ENCODE results near the gene UBAP2. TPM values are rescaled to one million over a fixed set of nuclear protein-coding genes. Genes with fewer than 3 reads are reported as not detected.

UBAP2 gene
- total RNA-seq, 1 donor from 2014 or later, result 73.3 TPM

- Mint-ChIP-seq H3K9me3 (ENCODE audit: unreplicated experiment) (no peaks in the 10 kb centered on the region), H3K4me1 (ENCODE audit: low read depth, unreplicated experiment) (peaks cover 5% of the 10 kb centered on the region), H3K36me3 (ENCODE audit: low read depth, unreplicated experiment) (peaks cover 14% of the 10 kb centered on the region), H3K4me3 (ENCODE audit: unreplicated experiment) (no peak overlapping the region), H3K27ac (ENCODE audit: unreplicated experiment) (no peak overlapping the region), H3K27me3 (ENCODE audit: low read depth, unreplicated experiment) (no peaks in the 10 kb centered on the region)
- DNase-seq (ENCODE audit: low read depth) (no peak), FAIRE-seq (no peak)
- Histone ChIP-seq H3K4me1 (ENCODE audit: insufficient read depth, low read length) (no peaks in the 10 kb centered on the region), H3K4me2 (ENCODE audit: low read length) (no peak overlapping the region), H3K27ac (ENCODE audit: low read depth, low read length) (no peak overlapping the region), H2AFZ (ENCODE audit: low read depth, low read length) (no peak overlapping the region), H3K27me3 (ENCODE audit: insufficient read depth, low read length) (no peaks in the 10 kb centered on the region), H4K20me1 (ENCODE audit: insufficient read depth, low read length) (peaks cover 7% of the 10 kb centered on the region), H3K9ac (ENCODE audit: low read length) (no peak overlapping the region), H3K4me3 (ENCODE audit: insufficient read depth, low read depth, low read length) (no peak overlapping the region), H3K79me2 (ENCODE audit: insufficient read depth, low read length) (no peaks in the 10 kb centered on the region), H3K36me3 (ENCODE audit: insufficient read depth, low read length) (peaks cover 50% of the 10 kb centered on the region), H3K9me3 (ENCODE audit: insufficient read depth, low read depth, low read length) (no peaks in the 10 kb centered on the region)
- TF ChIP-seq EZH2 (IDR thresholded peaks at IDR 0.05; ENCODE audit: insufficient read depth, low read length) (no peak), CTCF (IDR thresholded peaks at IDR 0.05; ENCODE audit: insufficient read depth, low read depth, low read length) (no peak)
Observed at GRCh38 chr9:33956544-33956943, 92.1 kb downstream of the UBAP2 start.

- Histone ChIP-seq H3K9me3 (ENCODE audit: insufficient read depth, low read depth, low read length) (no peaks in the 10 kb centered on the region), H3K4me1 (ENCODE audit: insufficient read depth, low read length) (peaks cover 14% of the 10 kb centered on the region), H3K4me2 (ENCODE audit: low read length) (no peak overlapping the region), H3K79me2 (ENCODE audit: insufficient read depth, low read length) (no peaks in the 10 kb centered on the region), H3K9ac (ENCODE audit: low read length) (no peak overlapping the region), H4K20me1 (ENCODE audit: insufficient read depth, low read length) (peaks cover 16% of the 10 kb centered on the region), H3K36me3 (ENCODE audit: insufficient read depth, low read length) (peaks cover 35% of the 10 kb centered on the region), H3K27ac (ENCODE audit: low read depth, low read length) (no peak overlapping the region), H3K4me3 (ENCODE audit: insufficient read depth, low read depth, low read length) (no peak overlapping the region), H3K27me3 (ENCODE audit: insufficient read depth, low read length) (no peaks in the 10 kb centered on the region), H2AFZ (ENCODE audit: low read depth, low read length) (no peak overlapping the region)
- DNase-seq (ENCODE audit: low read depth) (no peak), FAIRE-seq (no peak)
- H3K27me3 Mint-ChIP-seq (ENCODE audit: low read depth, unreplicated experiment), result no peaks in the 10 kb centered on the region
- H3K27ac Mint-ChIP-seq (ENCODE audit: unreplicated experiment), result peak overlapping the region; percentile 7
- no peak for TF ChIP-seq CTCF (IDR thresholded peaks at IDR 0.05; ENCODE audit: insufficient read depth, low read depth, low read length)
- no peak for TF ChIP-seq EZH2 (IDR thresholded peaks at IDR 0.05; ENCODE audit: insufficient read depth, low read length)
- H3K36me3 Mint-ChIP-seq (ENCODE audit: low read depth, unreplicated experiment), result peaks cover 21% of the 10 kb centered on the region
- H3K9me3 Mint-ChIP-seq (ENCODE audit: unreplicated experiment), result no peaks in the 10 kb centered on the region
- H3K4me1 Mint-ChIP-seq (ENCODE audit: low read depth, unreplicated experiment), result peaks cover 18% of the 10 kb centered on the region
- H3K4me3 Mint-ChIP-seq (ENCODE audit: unreplicated experiment), result no peak overlapping the region
Observed at GRCh38 chr9:33952066-33952465, 96.6 kb downstream of the UBAP2 start.

GRCh38 chr9:33950371-33950770 lies 98.3 kb downstream of the UBAP2 start:
- DNase-seq (ENCODE audit: low read depth) (peak; percentile 15), FAIRE-seq (no peak)
- no peak overlapping the region for H3K4me2 ChIP-seq (ENCODE audit: low read length)
- H3K27me3 Mint-ChIP-seq (ENCODE audit: low read depth, unreplicated experiment), result no peaks in the 10 kb centered on the region
- H3K27me3 ChIP-seq (ENCODE audit: insufficient read depth, low read length), result no peaks in the 10 kb centered on the region
- H3K79me2 ChIP-seq (ENCODE audit: insufficient read depth, low read length), result no peaks in the 10 kb centered on the region
- H3K4me1 Mint-ChIP-seq (ENCODE audit: low read depth, unreplicated experiment), result peaks cover 30% of the 10 kb centered on the region
- peaks cover 22% of the 10 kb centered on the region for H3K36me3 Mint-ChIP-seq (ENCODE audit: low read depth, unreplicated experiment)
- no peaks in the 10 kb centered on the region for H3K9me3 Mint-ChIP-seq (ENCODE audit: unreplicated experiment)
- no peak overlapping the region for H3K4me3 ChIP-seq (ENCODE audit: insufficient read depth, low read depth, low read length)
- H3K4me1 ChIP-seq (ENCODE audit: insufficient read depth, low read length), result peaks cover 25% of the 10 kb centered on the region
- TF ChIP-seq EZH2 (IDR thresholded peaks at IDR 0.05; ENCODE audit: insufficient read depth, low read length) (no peak), CTCF (IDR thresholded peaks at IDR 0.05; ENCODE audit: insufficient read depth, low read depth, low read length) (no peak)
- no peak overlapping the region for H3K27ac ChIP-seq (ENCODE audit: low read depth, low read length)
- no peak overlapping the region for H3K9ac ChIP-seq (ENCODE audit: low read length)
- no peak overlapping the region for H2AFZ ChIP-seq (ENCODE audit: low read depth, low read length)
- H3K9me3 ChIP-seq (ENCODE audit: insufficient read depth, low read depth, low read length), result no peaks in the 10 kb centered on the region
- H3K36me3 ChIP-seq (ENCODE audit: insufficient read depth, low read length), result peaks cover 26% of the 10 kb centered on the region
- no peak overlapping the region for H3K27ac Mint-ChIP-seq (ENCODE audit: unreplicated experiment)
- H4K20me1 ChIP-seq (ENCODE audit: insufficient read depth, low read length), result peaks cover 21% of the 10 kb centered on the region
- H3K4me3 Mint-ChIP-seq (ENCODE audit: unreplicated experiment), result no peak overlapping the region

Measured in astrocyte (in vitro differentiated cells and primary cell).